Activated CD4-positive, alpha-beta memory T cell treated with anti-CD3 and anti-CD28 coated beads for 36 hours (primary cell): ENCODE data around the gene PEX10. TPM values are rescaled to one million over a fixed set of nuclear protein-coding genes. Genes with fewer than 3 reads are reported as not detected.

Experiments
- CTCF ChIA-PET: fragments of 350-600 bp; sonication (Branson Sonifier 250); formaldehyde crosslinking; loops from one replicate; lab custom pipeline; 2021; ENCODE audit warnings: antibody characterized with exemption, inconsistent platforms; lab: Charles Lee
- POLR2A ChIA-PET: fragments of 350-600 bp; sonication (Branson Sonifier 250); formaldehyde crosslinking; loops from one replicate; lab custom pipeline; 2021; ENCODE audit warnings: antibody characterized with exemption; lab: Charles Lee
- DNase-seq: peaks from one replicate; pipeline ENCODE4 v3.0.0-alpha.2; 2020
- H3K27ac Mint-ChIP-seq: one replicate; pipeline ENCODE4 v1.8.0; 2021; ENCODE audit warnings: mixed read lengths
- H3K27me3 Mint-ChIP-seq: one replicate; pipeline ENCODE4 v1.8.0; 2021; ENCODE audit warnings: mixed read lengths
- H3K36me3 Mint-ChIP-seq: one replicate; pipeline ENCODE4 v1.8.0; 2021; ENCODE audit warnings: mixed read lengths
- H3K4me1 Mint-ChIP-seq: one replicate; pipeline ENCODE4 v1.8.0; 2021; ENCODE audit warnings: low read depth, mixed read lengths
- H3K4me3 Mint-ChIP-seq: one replicate; pipeline ENCODE4 v1.8.0; 2021; ENCODE audit warnings: mild to moderate bottlenecking, mixed read lengths
- H3K9me3 Mint-ChIP-seq: one replicate; pipeline ENCODE4 v1.8.0; 2021; ENCODE audit warnings: mixed read lengths
- intact Hi-C: fragments of 100-400 bp; cut with micrococcal nuclease; formaldehyde crosslinking; loops from one replicate; pipeline ENCODE4 v1.15.1; 2023
- total RNA-seq, 2 experiments: library from RNA; stranded (reverse); gene quantifications; one replicate each; pipeline ENCODE4 v1.2.3, GENCODE V29; 2021

PEX10 gene
- total RNA-seq, 2 experiments from 2014 or later, result 14.8 to 15.4 TPM

- POLR2A ChIA-PET, result no interaction called here
- Mint-ChIP-seq H3K27me3 (no peaks in the 10 kb centered on the region), H3K9me3 (no peaks in the 10 kb centered on the region), H3K4me3 (no peak overlapping the region), H3K4me1 (no peaks in the 10 kb centered on the region), H3K27ac (no peak overlapping the region), H3K36me3 (no peaks in the 10 kb centered on the region)
- no peak for DNase-seq
- CTCF ChIA-PET, result no interaction called here
- intact Hi-C loops, result no loop called here
Observed at GRCh38 chr1:2373551-2374251, 38.7 kb downstream of the PEX10 start.

- H3K4me3 Mint-ChIP-seq, result no peak overlapping the region
- intact Hi-C loops, result no loop called here
- no peaks in the 10 kb centered on the region for H3K36me3 Mint-ChIP-seq
- H3K27me3 Mint-ChIP-seq, result no peaks in the 10 kb centered on the region
- POLR2A ChIA-PET, result no interaction called here
- no peaks in the 10 kb centered on the region for H3K9me3 Mint-ChIP-seq
- H3K27ac Mint-ChIP-seq, result no peak overlapping the region
- CTCF ChIA-PET, result no interaction called here
- no peak for DNase-seq
- no peaks in the 10 kb centered on the region for H3K4me1 Mint-ChIP-seq
Observed at GRCh38 chr1:2372551-2373490, 39.5 kb downstream of the PEX10 start.

GRCh38 chr1:2368053-2368744 is 44.2 kb downstream of the PEX10 start:
- DNase-seq, result no peak
- ChIA-PET CTCF (interaction anchor here (0.7 to 0.8 kb wide), 2 partner anchors 173 to 194 kb away, joined by 3 to 4 read pairs; partner anchors contain the start of gene FAAP20), POLR2A (no interaction called here)
- no peak overlapping the region for H3K27ac Mint-ChIP-seq
- no peaks in the 10 kb centered on the region for H3K4me1 Mint-ChIP-seq
- intact Hi-C loops, result no loop called here
- no peaks in the 10 kb centered on the region for H3K27me3 Mint-ChIP-seq
- peaks cover 7% of the 10 kb centered on the region for H3K9me3 Mint-ChIP-seq
- peaks cover 2% of the 10 kb centered on the region for H3K36me3 Mint-ChIP-seq
- no peak overlapping the region for H3K4me3 Mint-ChIP-seq

- ChIA-PET POLR2A (no interaction called here), CTCF (interaction anchor here (0.9 kb wide), 1 partner anchor 18 kb away, joined by 3 read pairs; no protein-coding TSS in a partner anchor)
- H3K4me3 Mint-ChIP-seq, result no peak overlapping the region
- no peak overlapping the region for H3K27ac Mint-ChIP-seq
- peaks cover 7% of the 10 kb centered on the region for H3K9me3 Mint-ChIP-seq
- no peak for DNase-seq
- no peaks in the 10 kb centered on the region for H3K27me3 Mint-ChIP-seq
- H3K4me1 Mint-ChIP-seq, result no peaks in the 10 kb centered on the region
- peaks cover 2% of the 10 kb centered on the region for H3K36me3 Mint-ChIP-seq
- intact Hi-C loops, result no loop called here
Observed at GRCh38 chr1:2363847-2364513, 48.4 kb downstream of the PEX10 start.

GRCh38 chr1:2360588-2361364 is 51.6 kb downstream of the PEX10 start:
- intact Hi-C loops, result no loop called here
- H3K36me3 Mint-ChIP-seq, result peaks cover 2% of the 10 kb centered on the region
- no peaks in the 10 kb centered on the region for H3K27me3 Mint-ChIP-seq
- no peak for DNase-seq
- H3K4me1 Mint-ChIP-seq, result no peaks in the 10 kb centered on the region
- peaks cover 7% of the 10 kb centered on the region for H3K9me3 Mint-ChIP-seq
- POLR2A ChIA-PET, result no interaction called here
- no peak overlapping the region for H3K27ac Mint-ChIP-seq
- no peak overlapping the region for H3K4me3 Mint-ChIP-seq
- CTCF ChIA-PET, result no interaction called here

GRCh38 chr1:2358651-2359640 is 53.4 kb downstream of the PEX10 start:
- Mint-ChIP-seq H3K9me3 (peaks cover 3% of the 10 kb centered on the region), H3K36me3 (peaks cover 2% of the 10 kb centered on the region), H3K27ac (no peak overlapping the region), H3K27me3 (no peaks in the 10 kb centered on the region), H3K4me1 (no peaks in the 10 kb centered on the region), H3K4me3 (no peak overlapping the region)
- DNase-seq, result no peak
- intact Hi-C loops, result no loop called here
- POLR2A ChIA-PET, result no interaction called here
- CTCF ChIA-PET, result interaction anchor here (1.2 kb wide), 1 partner anchor 164 kb away, joined by 3 read pairs; the partner anchor contains the start of gene FAAP20

DNA sequence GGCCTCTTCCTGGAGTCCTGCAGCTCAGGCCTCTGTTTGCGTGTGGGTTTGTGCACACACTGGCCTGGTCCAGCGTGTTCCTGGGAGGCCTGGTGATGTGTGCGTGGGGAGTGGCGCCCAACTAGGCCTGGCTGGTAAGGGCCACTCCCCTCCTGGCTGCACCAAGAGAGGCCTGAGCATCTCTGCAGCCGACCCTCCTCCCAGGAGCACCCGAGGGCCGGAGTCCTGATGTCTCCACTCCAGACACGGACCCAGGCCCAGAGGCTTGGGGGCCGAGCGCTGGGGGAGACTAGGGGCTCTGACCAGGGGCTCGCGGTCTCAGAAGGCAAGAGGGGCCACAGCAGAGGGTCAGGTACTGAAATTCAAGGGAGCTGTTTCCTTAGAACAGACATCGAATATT is 54.3 kb downstream of the PEX10 start:
- CTCF ChIA-PET, result no interaction called here
- Mint-ChIP-seq H3K9me3 (no peaks in the 10 kb centered on the region), H3K4me1 (no peaks in the 10 kb centered on the region), H3K4me3 (no peak overlapping the region), H3K36me3 (no peaks in the 10 kb centered on the region), H3K27me3 (no peaks in the 10 kb centered on the region), H3K27ac (no peak overlapping the region)
- POLR2A ChIA-PET, result no interaction called here
- intact Hi-C loops, result no loop called here
- no peak for DNase-seq

DNA sequence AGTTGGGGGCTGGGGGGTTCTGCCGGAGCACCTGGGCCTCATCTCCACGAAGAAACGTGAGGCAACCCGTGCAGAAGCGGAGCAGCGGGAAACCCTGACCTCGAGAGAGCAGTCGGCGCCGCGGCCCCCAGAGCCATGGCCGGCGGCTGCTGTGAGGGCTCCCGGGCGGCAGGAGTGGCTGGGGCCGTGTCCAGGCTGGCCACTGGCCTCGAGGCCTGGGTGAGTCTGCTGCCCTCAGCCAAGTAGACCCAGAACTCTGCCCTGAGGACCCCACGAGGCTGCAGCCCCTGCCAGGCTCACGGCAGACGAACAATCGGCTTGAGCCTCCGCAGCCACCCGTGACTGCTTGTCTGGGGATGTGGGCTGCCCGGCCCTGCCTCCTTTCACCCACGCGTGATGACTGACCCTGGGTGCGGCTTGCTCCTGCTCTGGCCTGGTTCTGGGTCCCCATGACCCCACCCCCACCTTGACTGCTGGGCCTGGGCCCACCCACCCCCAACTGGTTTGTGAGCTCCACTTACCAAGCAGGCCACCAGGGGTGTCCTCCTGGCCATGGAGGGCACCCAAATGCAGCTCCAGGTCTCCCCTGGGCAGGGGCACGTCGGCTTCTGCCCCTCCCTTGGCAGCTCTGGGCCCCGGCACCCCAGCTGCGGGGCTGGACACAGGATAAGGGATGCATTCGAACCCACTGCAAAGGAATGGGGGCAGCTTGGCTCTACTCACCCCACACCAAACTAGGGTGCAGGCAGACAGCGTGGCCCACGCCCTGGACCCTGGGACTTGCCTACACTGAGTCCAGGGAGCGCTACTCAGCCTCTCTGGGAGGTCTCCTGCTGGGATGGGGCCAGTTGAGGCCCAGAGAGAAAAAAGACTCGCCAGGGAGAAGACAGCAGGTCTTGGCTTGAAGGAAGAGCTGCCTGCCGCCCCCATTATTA is 55.2 kb downstream of the PEX10 start:
- Mint-ChIP-seq H3K4me1 (no peaks in the 10 kb centered on the region), H3K36me3 (no peaks in the 10 kb centered on the region), H3K4me3 (no peak overlapping the region), H3K27me3 (no peaks in the 10 kb centered on the region), H3K9me3 (no peaks in the 10 kb centered on the region), H3K27ac (no peak overlapping the region)
- intact Hi-C loops, result no loop called here
- CTCF ChIA-PET, result no interaction called here
- POLR2A ChIA-PET, result no interaction called here
- DNase-seq, result no peak

GRCh38 chr1:2356401-2356800 is 56.0 kb downstream of the PEX10 start:
- DNase-seq, result no peak
- Mint-ChIP-seq H3K27me3 (no peaks in the 10 kb centered on the region), H3K4me3 (no peak overlapping the region)

More at GRCh38 chr1:2356401-2356800, 56.0 kb downstream of the PEX10 start:
- intact Hi-C loops, result no loop called here
- Mint-ChIP-seq H3K27ac (no peak overlapping the region), H3K36me3 (no peaks in the 10 kb centered on the region), H3K9me3 (no peaks in the 10 kb centered on the region), H3K4me1 (no peaks in the 10 kb centered on the region)
- CTCF ChIA-PET, result no interaction called here
- POLR2A ChIA-PET, result no interaction called here
